Measurements from ENCODE around the gene FRMD1.

Gene FRMD1

GRCh38 chr6:168110437-168110836 is 31.4 kb upstream of the FRMD1 start:
- no peak for DNase-seq

- DNase-seq = no peak
These were observed 30.2 kb upstream of the FRMD1 start for GRCh38 chr6:168109171-168109570.

GRCh38 chr6:168107191-168107983 is 28.4 kb upstream of the FRMD1 start:
- no peak for DNase-seq

GRCh38 chr6:168106633-168107005 is 27.6 kb upstream of the FRMD1 start:
- DNase-seq = no peak

- DNase-seq = no peak
These were observed 27.0 kb upstream of the FRMD1 start for GRCh38 chr6:168105813-168106632.

GRCh38 chr6:168104636-168105035 is 25.6 kb upstream of the FRMD1 start:
- no peak for DNase-seq

GRCh38 chr6:168103050-168103830 is 24.2 kb upstream of the FRMD1 start:
- DNase-seq = no peak

GRCh38 chr6:168102315-168102985 is 23.4 kb upstream of the FRMD1 start:
- peak; percentile 93 to 95 for DNase-seq

- DNase-seq = peak in 1 of 2 experiments; percentile 53
These were observed 22.7 kb upstream of the FRMD1 start for GRCh38 chr6:168101590-168102314.

GRCh38 chr6:168100803-168101589 is 22.0 kb upstream of the FRMD1 start:
- DNase-seq = peak in 1 of 2 experiments; percentile 41

GRCh38 chr6:168100011-168100802 is 21.2 kb upstream of the FRMD1 start:
- no peak for DNase-seq

GRCh38 chr6:168099201-168100010 is 20.4 kb upstream of the FRMD1 start:
- DNase-seq = no peak

GRCh38 chr6:168098431-168098861 is 19.4 kb upstream of the FRMD1 start:
- no peak for DNase-seq

GRCh38 chr6:168097621-168098430 is 18.8 kb upstream of the FRMD1 start:
- DNase-seq = peak in 1 of 2 experiments; percentile 31

- no peak for DNase-seq
These were observed 18.2 kb upstream of the FRMD1 start for GRCh38 chr6:168097221-168097620.

- no peak for DNase-seq
These were observed 17.3 kb upstream of the FRMD1 start for GRCh38 chr6:168096271-168096764.

GRCh38 chr6:168095716-168096250 is 16.8 kb upstream of the FRMD1 start:
- DNase-seq = no peak

- no peak for DNase-seq
These were observed 16.2 kb upstream of the FRMD1 start for GRCh38 chr6:168095171-168095691.
